ENCODE results near the gene FBLN2. TPM values are rescaled to one million over a fixed set of nuclear protein-coding genes. Genes with fewer than 3 reads are reported as not detected.

Gene FBLN2
- total and polyA plus RNA-seq, 10 of the 15 experiments (the other 5 are each of a cell fraction or from before 2014, with no cell fraction given): 0.03 to 0.41 (median 0.12) TPM; not detected in 2

- H3K9ac ChIP-seq (ENCODE audit: control insufficient read depth, insufficient read depth, low read length): no peak overlapping the region
- ATAC-seq (no peak), FAIRE-seq (no peak), DNase-seq (ENCODE audit: low read depth, low spot score) (no peak)
- H3K27me3 ChIP-seq (replicated peaks in 1 of 2; ENCODE audit: control insufficient read depth in 2 of 2, insufficient read depth in 2 of 2, low read length in 1 of 2): peaks cover 0 to 1% of the 10 kb centered on the region in 2 experiments; a peak in 2 of 4 replicates
- no peak overlapping the region for H3K4me3 ChIP-seq
- intact Hi-C loops (cut with micrococcal nuclease; ENCODE audit: unreplicated experiment) (no loop called here), in situ Hi-C loops (cut with MboI) (no loop called here)
- H3K79me2 ChIP-seq (ENCODE audit: control insufficient read depth, insufficient read depth, low read length): no peaks in the 10 kb centered on the region
- H3K9me3 ChIP-seq (replicated peaks; ENCODE audit: control insufficient read depth, insufficient read depth, low read length): no peaks in the 10 kb centered on the region
- H3K27ac ChIP-seq (ENCODE audit: control insufficient read depth, insufficient read depth): no peak overlapping the region
- no peaks in the 10 kb centered on the region for H3K36me3 ChIP-seq (ENCODE audit: control insufficient read depth in 2 of 2, insufficient read depth in 2 of 2, low read length in 1 of 2)
- POLR2A ChIA-PET: no interaction called here
- RAD21 ChIA-PET (ENCODE audit: unreplicated experiment): no interaction called here
- H2AFZ ChIP-seq (ENCODE audit: control insufficient read depth, low read depth, low read length): no peak overlapping the region
- WGBS (ENCODE audit: insufficient coverage, insufficient replicate concordance, low lambda C conversion rate, missing lambda C conversion rate): 22% methylated on average over 12 of the region's 12 CpGs
- no peaks in the 10 kb centered on the region for H3K4me1 ChIP-seq (ENCODE audit: control insufficient read depth, insufficient read depth, low read length)
- no TSS peak for BruUV-seq (replicated peaks)
- H3K4me2 ChIP-seq (ENCODE audit: control insufficient read depth, insufficient read depth): no peak overlapping the region
- no peaks in the 10 kb centered on the region for H4K20me1 ChIP-seq (ENCODE audit: control insufficient read depth, insufficient read depth)
- TF ChIP-seq E2F8 (IDR thresholded peaks at IDR 0.05; ENCODE audit: low read depth, partially characterized antibody): no peak
- TF ChIP-seq BRCA1 (IDR thresholded peaks at IDR 0.05; ENCODE audit: low read depth, low read length): no peak
- TF ChIP-seq STAT1 (conservative IDR thresholded peaks at IDR 0.05): no peak
- no peak for TF ChIP-seq ZNF622 (IDR thresholded peaks at IDR 0.05)
- no peak for TF ChIP-seq CREM (IDR thresholded peaks at IDR 0.05; ENCODE audit: low read depth)
- no peak for TF ChIP-seq CBFB (IDR thresholded peaks at IDR 0.05; ENCODE audit: low read depth)
- no peak for TF ChIP-seq RUNX3 (IDR thresholded peaks at IDR 0.05; ENCODE audit: low read length)
- no peak for TF ChIP-seq PML (IDR thresholded peaks at IDR 0.05; ENCODE audit: low read length)
- TF ChIP-seq JUND (IDR thresholded peaks at IDR 0.05; ENCODE audit: low read depth, low read length): no peak
- TF ChIP-seq ZBTB4 (CRISPR knock-in tag; IDR thresholded peaks at IDR 0.05): no peak
- CTCF ChIA-PET: interaction anchor here (0.6 to 1.8 kb wide), 2 partner anchors 88 to 92 kb away, joined by 3 to 9 read pairs; no protein-coding TSS in a partner anchor
- SMC1A ChIA-PET (ENCODE audit: uncharacterized antibody, unreplicated experiment): no interaction called here
Measured at GRCh38 chr3:13559764-13560525, 11.0 kb downstream of the FBLN2 start.

Data from GM12878 (cell line).